ENCODE results near the gene ZNF865.

- TF ChIP-seq, protein P1, sequence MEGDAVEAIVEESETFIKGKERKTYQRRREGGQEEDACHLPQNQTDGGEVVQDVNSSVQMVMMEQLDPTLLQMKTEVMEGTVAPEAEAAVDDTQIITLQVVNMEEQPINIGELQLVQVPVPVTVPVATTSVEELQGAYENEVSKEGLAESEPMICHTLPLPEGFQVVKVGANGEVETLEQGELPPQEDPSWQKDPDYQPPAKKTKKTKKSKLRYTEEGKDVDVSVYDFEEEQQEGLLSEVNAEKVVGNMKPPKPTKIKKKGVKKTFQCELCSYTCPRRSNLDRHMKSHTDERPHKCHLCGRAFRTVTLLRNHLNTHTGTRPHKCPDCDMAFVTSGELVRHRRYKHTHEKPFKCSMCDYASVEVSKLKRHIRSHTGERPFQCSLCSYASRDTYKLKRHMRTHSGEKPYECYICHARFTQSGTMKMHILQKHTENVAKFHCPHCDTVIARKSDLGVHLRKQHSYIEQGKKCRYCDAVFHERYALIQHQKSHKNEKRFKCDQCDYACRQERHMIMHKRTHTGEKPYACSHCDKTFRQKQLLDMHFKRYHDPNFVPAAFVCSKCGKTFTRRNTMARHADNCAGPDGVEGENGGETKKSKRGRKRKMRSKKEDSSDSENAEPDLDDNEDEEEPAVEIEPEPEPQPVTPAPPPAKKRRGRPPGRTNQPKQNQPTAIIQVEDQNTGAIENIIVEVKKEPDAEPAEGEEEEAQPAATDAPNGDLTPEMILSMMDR (IDR thresholded peaks at IDR 0.05; ENCODE audit: insufficient read depth, low read depth, low read length): no peak
- TF ChIP-seq EZH2 (IDR thresholded peaks at IDR 0.05; ENCODE audit: insufficient read depth, low read length): no peak
Measured at GRCh38 chr19:55599842-55600661, 5.4 kb upstream of the ZNF865 start, which contains the start of gene ZNF524.
